ENCODE results near the gene QPRT. TPM values are rescaled to one million over a fixed set of nuclear protein-coding genes. Genes with fewer than 3 reads are reported as not detected.
"Not testable (repeated sequence)": the region's sequence is repeated elsewhere in the genome, so short reads cannot be mapped to it uniquely, and the experiment has no call there.

QPRT gene
- polyA plus RNA-seq, 1 experiment: 4.2 TPM

DNA sequence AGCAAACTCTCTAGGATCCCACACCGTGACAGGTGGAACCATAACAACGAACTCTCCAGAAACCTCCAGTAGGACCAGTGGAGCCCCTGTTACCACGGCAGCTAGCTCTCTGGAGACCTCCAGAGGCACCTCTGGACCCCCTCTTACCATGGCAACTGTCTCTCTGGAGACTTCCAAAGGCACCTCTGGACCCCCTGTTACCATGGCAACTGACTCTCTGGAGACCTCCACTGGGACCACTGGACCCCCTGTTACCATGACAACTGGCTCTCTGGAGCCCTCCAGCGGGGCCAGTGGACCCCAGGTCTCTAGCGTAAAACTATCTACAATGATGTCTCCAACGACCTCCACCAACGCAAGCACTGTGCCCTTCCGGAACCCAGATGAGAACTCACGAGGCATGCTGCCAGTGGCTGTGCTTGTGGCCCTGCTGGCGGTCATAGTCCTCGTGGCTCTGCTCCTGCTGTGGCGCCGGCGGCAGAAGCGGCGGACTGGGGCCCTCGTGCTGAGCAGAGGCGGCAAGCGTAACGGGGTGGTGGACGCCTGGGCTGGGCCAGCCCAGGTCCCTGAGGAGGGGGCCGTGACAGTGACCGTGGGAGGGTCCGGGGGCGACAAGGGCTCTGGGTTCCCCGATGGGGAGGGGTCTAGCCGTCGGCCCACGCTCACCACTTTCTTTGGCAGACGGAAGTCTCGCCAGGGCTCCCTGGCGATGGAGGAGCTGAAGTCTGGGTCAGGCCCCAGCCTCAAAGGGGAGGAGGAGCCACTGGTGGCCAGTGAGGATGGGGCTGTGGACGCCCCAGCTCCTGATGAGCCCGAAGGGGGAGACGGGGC, 14.7 kb upstream of the QPRT start:
- ChIA-PET POLR2A (no interaction called here), CTCF (interaction anchor here (0.6 kb wide), 1 partner anchor 24 kb away, joined by 3 read pairs; no protein-coding TSS in a partner anchor)

DNA sequence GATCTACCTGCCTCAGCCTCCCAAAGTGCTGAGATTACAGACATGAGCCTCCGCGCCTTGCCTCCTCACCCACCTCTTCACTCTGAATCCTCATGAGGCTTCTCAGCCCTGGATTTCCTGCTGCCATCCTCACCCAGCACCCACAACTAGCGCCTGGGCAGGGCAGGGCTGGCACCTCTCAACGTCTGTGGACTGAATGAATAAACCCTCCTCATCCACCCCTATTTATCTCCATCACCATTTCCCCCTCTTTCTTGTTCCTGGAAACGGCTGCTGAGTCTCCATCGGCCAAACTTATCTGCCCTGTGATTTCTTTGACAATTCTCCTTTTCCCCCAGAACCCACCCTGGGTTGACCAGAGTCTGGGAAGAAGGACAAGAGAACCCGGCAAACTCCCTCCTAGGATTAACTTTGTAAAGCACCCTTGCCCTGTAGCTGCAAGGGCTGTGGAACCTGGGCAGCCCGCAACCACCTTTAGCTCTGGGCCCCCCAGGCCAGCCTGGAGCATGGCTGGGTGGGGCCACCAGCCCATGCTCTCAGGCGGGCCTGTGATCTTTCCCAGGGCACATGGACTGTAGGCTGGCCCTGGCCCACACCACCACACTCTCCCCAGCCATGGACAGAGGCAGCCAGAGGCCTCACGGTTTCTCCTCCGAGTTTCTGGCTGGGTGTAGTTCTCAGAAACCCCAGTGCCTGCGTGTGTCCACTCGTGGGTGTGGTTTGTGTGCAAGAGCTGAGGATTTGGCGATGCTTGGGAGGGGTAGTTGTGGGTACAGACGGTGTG, 13.5 kb upstream of the QPRT start:
- Histone ChIP-seq H3K36me3 (ENCODE audit: control insufficient read depth, insufficient read depth, low read length) (no peaks in the 10 kb centered on the region), H3K4me3 (ENCODE audit: low read depth, low read length) (no peak overlapping the region), H3K27me3 (ENCODE audit: control insufficient read depth, insufficient read depth, low read length) (peaks cover 2% of the 10 kb centered on the region; the same call in 1 of the 2 replicates)
- ChIA-PET POLR2A (no interaction called here), CTCF (interaction anchor here (1.0 kb wide), 1 partner anchor 18 kb away, joined by 3 read pairs; no protein-coding TSS in a partner anchor)
- DNase-seq (ENCODE audit: low read depth): no peak
- TF ChIP-seq, protein P1, sequence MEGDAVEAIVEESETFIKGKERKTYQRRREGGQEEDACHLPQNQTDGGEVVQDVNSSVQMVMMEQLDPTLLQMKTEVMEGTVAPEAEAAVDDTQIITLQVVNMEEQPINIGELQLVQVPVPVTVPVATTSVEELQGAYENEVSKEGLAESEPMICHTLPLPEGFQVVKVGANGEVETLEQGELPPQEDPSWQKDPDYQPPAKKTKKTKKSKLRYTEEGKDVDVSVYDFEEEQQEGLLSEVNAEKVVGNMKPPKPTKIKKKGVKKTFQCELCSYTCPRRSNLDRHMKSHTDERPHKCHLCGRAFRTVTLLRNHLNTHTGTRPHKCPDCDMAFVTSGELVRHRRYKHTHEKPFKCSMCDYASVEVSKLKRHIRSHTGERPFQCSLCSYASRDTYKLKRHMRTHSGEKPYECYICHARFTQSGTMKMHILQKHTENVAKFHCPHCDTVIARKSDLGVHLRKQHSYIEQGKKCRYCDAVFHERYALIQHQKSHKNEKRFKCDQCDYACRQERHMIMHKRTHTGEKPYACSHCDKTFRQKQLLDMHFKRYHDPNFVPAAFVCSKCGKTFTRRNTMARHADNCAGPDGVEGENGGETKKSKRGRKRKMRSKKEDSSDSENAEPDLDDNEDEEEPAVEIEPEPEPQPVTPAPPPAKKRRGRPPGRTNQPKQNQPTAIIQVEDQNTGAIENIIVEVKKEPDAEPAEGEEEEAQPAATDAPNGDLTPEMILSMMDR (IDR thresholded peaks at IDR 0.05; ENCODE audit: insufficient read depth, low read depth, low read length): no peak

More for the DNA sequence above, 14.7 kb upstream of the QPRT start:
- peaks cover 2% of the 10 kb centered on the region; the same call in 1 of the 2 replicates for H3K27me3 ChIP-seq (ENCODE audit: control insufficient read depth, insufficient read depth, low read length)
- TF ChIP-seq, protein P1 (IDR thresholded peaks at IDR 0.05; ENCODE audit: insufficient read depth, low read depth, low read length): no peak
- no peaks in the 10 kb centered on the region for H3K36me3 ChIP-seq (ENCODE audit: control insufficient read depth, insufficient read depth, low read length)
- no peak for DNase-seq (ENCODE audit: low read depth)
- H3K4me3 ChIP-seq (ENCODE audit: low read depth, low read length): no peak overlapping the region

- H3K4me3 ChIP-seq (ENCODE audit: low read depth, low read length); DNase-seq (ENCODE audit: low read depth); H3K27me3 ChIP-seq (ENCODE audit: control insufficient read depth, insufficient read depth, low read length); H3K36me3 ChIP-seq (ENCODE audit: control insufficient read depth, insufficient read depth, low read length); POLR2A ChIA-PET: not testable (repeated sequence)
- CTCF ChIA-PET: interaction anchor here (0.7 kb wide), 1 partner anchor 8 kb away, joined by 3 read pairs; no protein-coding TSS in a partner anchor
Observed at GRCh38 chr16:29667322-29667610, 11.7 kb upstream of the QPRT start.

GRCh38 chr16:29667755-29668154, 11.2 kb upstream of the QPRT start:
- TF ChIP-seq, protein P1 (IDR thresholded peaks at IDR 0.05; ENCODE audit: insufficient read depth, low read depth, low read length): no peak
- H3K27me3 ChIP-seq (ENCODE audit: control insufficient read depth, insufficient read depth, low read length): peaks cover 2% of the 10 kb centered on the region; the same call in 1 of the 2 replicates
- no peak overlapping the region for H3K4me3 ChIP-seq (ENCODE audit: low read depth, low read length)
- CTCF ChIA-PET: interaction anchor here (1.4 kb wide), 1 partner anchor 17 kb away, joined by 3 read pairs; no protein-coding TSS in a partner anchor
- DNase-seq (ENCODE audit: low read depth): no peak
- H3K36me3 ChIP-seq (ENCODE audit: control insufficient read depth, insufficient read depth, low read length): no peaks in the 10 kb centered on the region
- POLR2A ChIA-PET: no interaction called here

DNA sequence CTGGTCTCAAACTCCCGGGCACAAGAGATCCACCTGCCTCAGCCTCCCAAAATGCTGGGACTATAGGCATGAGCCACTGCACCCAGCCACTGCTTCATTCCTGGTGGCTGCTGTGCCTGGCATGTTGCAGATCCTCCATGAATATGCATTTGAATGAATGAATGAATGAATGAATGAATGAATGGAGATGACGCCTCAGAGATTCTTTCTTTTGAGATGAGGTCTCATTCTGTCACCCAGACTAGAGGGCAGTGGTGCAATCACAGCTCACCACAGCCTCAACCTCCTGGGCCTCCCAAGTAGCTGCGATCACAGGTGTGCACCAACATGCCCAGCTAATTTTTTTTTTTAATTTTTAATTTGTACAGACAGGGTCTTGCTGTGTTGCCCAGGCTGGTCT, 10.7 kb upstream of the QPRT start:
- ChIA-PET CTCF (interaction anchor here (0.5 to 1.4 kb wide), 3 partner anchors 16 to 1052 kb away, joined by 3 read pairs; no protein-coding TSS in a partner anchor), POLR2A (no interaction called here)
- TF ChIP-seq, protein P1 (IDR thresholded peaks at IDR 0.05; ENCODE audit: insufficient read depth, low read depth, low read length): no peak
- no peak overlapping the region for H3K4me3 ChIP-seq (ENCODE audit: low read depth, low read length)
- no peak for DNase-seq (ENCODE audit: low read depth)
- peaks cover 2% of the 10 kb centered on the region; the same call in 1 of the 2 replicates for H3K27me3 ChIP-seq (ENCODE audit: control insufficient read depth, insufficient read depth, low read length)
- H3K36me3 ChIP-seq (ENCODE audit: control insufficient read depth, insufficient read depth, low read length): no peaks in the 10 kb centered on the region

All from BJ (cell line).